ENCODE measurements around the gene SEC24D.
"Not testable (repeated sequence)": the region's sequence is repeated elsewhere in the genome, so short reads cannot be mapped to it uniquely, and the experiment has no call there.

Gene SEC24D, protein sequence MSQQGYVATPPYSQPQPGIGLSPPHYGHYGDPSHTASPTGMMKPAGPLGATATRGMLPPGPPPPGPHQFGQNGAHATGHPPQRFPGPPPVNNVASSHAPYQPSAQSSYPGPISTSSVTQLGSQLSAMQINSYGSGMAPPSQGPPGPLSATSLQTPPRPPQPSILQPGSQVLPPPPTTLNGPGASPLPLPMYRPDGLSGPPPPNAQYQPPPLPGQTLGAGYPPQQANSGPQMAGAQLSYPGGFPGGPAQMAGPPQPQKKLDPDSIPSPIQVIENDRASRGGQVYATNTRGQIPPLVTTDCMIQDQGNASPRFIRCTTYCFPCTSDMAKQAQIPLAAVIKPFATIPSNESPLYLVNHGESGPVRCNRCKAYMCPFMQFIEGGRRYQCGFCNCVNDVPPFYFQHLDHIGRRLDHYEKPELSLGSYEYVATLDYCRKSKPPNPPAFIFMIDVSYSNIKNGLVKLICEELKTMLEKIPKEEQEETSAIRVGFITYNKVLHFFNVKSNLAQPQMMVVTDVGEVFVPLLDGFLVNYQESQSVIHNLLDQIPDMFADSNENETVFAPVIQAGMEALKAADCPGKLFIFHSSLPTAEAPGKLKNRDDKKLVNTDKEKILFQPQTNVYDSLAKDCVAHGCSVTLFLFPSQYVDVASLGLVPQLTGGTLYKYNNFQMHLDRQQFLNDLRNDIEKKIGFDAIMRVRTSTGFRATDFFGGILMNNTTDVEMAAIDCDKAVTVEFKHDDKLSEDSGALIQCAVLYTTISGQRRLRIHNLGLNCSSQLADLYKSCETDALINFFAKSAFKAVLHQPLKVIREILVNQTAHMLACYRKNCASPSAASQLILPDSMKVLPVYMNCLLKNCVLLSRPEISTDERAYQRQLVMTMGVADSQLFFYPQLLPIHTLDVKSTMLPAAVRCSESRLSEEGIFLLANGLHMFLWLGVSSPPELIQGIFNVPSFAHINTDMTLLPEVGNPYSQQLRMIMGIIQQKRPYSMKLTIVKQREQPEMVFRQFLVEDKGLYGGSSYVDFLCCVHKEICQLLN

DNA sequence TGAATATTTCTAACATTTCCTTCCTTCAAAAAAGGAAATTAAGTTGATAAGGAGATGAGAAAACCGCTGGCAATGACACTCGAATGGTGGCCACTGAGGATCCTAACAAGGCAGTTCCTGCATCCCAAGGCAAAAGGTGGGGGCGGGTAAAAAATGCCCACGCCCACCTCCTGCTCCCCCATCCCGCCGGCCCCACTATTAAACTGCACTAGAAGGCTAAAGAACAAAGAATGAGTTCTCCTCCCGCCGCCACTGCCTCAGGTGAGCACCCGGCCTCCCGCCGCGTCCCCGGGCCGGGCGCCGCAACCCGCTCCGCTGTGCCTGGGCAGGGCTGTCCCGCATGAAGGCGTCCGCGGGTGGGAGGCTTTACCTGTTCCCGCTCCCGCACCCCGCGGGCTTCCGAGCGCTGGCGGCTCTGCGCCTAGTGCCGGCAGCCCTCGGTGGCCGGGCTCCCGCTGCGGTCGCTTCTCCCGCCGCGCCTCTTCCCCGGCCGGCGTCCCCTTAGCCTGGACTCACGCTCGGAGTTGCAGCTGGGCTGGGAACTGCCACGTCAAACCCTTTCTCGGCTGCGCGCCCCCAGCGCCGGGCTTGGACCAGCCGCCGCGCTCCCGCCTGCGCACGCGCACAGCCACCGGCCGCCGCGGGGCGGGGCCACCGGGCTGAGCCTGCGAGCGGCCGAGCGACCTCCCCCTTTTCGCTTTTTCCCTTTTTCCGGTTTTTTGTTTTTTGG lies at the start of gene SEC24D:
TSS of gene SEC24D (minus strand) at position 556 of the 730 bp plus-strand sequence. CDS start 2,430 bp downstream, outside the sequence.
- DNase-seq (ENCODE audit: low read depth in 2 of 2), result peak; percentile 66 to 73

DNA sequence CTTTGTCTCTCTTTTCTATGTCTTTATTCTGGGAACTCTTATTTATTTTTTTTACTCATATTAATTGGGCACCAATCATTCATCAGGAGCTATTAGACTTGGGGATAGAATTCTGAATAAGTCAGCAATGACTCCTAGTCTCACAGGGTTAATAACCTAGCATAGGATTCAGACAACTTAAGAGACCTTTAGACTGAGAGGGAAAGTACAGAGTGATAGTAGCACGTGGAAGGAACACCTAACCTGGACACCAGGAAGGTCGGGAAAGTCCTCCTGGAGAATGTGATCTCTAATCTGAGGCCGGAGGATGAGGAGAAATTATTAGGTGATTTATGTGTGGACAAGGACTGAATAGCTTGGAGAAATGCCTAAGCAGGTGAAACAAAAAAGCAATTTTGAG lies 48.8 kb upstream of the SEC24D start:
- DNase-seq (ENCODE audit: low read depth in 2 of 2), result no peak

DNA sequence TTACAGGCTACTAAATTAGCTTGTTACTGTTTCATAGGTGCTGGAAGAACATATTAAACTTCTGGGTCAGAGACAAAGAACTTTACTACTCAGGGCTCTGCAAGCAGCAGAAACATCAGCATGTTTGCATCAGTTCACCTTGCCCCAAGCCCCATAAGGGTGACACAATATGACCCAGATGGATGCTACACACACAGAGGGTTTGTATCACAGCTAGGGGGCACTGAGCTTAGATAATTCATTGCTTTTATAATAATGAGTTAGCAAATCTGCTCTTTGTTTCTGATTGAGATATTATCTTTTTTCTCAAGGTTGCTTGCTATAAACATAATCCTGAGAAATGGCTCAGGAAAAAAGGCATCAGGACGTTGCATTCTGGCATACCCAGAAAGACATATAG lies 47.9 kb upstream of the SEC24D start:
- no peak for DNase-seq (ENCODE audit: low read depth in 2 of 2)

DNA sequence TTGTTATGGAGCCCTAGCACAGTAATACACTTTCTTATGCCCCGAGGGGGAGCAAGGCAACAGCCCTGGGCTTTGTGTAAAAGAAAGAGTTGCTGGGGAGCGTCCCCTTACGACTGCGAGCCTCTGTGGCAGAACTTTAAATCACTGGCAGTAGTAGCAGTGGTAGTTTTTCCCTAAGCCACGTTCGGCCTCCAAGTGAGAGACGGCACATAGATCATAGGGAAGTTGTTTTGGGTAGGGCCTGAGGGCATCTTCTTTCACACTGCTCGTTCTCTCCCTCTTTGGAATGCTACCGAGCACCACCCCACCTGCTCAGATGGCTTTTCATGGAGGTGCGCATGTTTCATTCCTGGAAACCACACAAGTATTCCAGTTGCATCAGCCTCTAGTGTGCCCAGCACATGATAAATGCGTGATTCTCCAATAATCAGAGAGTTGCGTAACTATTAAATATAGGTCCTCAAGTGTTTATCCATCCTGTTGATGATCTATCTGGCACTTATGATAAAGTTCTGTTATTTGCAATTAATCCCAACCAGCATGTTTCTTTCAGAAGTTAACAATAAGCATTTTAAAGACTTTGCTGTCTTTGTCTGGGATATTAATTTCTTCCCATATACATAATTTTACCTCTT lies 45.7 kb upstream of the SEC24D start:
- no peak for DNase-seq (ENCODE audit: low read depth in 2 of 2)

DNA sequence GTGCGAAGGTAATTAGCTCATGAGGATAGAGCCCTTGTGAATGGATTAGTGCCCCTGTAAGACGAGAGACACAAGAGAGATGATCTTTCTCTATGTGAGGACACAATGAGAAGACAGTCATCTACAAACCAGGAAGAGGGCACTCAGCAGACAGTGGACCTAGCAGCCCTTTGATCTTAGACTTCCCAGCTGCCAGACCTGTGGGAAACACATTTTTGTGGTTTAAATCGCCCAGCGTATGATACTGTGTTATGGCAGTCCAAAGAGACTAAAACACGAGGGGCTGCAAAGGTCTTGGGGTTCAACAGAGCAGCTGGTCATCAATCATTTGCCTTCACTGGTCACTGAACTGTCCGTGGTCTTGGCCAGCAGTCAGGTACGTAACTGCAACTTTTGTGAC lies 43.5 kb upstream of the SEC24D start:
- no peak for DNase-seq (ENCODE audit: low read depth in 2 of 2)

DNA sequence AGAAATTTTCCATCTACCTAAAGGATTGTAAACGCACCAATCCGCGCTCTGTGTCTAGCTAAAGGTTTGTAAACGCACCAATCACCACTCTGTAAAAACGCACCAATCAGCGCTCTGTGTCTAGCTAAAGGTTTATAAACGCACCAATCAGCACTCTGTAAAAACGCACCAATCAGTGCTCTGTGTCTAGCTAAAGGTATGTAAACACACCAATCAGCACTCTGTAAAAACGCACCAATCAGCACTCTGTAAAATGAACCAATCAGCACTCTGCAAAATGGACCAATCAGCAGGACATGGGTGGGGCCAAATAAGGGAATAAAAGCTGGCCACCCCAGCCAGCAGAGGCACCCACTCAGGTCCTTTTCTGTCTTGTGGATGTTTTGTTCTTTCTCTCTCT lies 42.6 kb upstream of the SEC24D start:
- not testable (repeated sequence) for DNase-seq (ENCODE audit: low read depth in 2 of 2)

DNA sequence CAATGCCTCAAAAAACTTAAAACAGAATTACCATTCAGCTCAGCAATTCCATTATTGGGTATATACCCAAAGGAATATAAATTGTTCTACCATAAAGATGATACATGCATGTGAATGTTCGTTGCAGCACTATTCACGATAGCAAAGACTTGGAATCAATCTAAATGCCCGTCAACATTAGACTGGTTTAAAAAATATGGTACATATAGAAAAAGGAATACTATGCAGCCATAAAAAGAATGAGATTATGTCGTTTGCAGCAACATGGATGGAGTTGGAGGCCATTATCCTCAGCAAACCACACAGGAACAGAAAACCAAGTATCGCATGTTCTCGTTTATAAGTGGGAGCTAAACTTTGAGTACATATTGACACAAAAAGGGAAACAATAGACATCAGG lies 41.9 kb upstream of the SEC24D start:
- DNase-seq (ENCODE audit: low read depth in 2 of 2), result no peak

DNA sequence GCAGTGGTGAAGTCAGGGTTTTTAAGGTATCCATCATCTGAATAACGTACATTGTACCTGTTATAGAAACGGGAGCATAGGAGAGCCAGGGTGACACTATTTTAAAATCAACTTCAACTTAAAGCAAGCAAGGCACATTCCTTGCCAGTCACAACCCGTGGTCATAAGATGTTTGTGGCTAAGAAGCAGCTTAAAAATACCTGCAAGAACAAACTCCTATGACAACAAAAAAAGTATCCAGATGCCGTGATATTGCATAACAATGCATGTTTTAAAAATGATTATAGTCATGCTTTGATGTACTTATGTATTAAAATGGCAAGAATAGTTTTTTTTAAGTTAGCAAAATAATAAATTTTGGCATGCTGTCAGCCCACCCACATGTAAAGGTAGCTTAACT lies 36.3 kb upstream of the SEC24D start:
- DNase-seq (ENCODE audit: low read depth in 2 of 2), result no peak

DNA sequence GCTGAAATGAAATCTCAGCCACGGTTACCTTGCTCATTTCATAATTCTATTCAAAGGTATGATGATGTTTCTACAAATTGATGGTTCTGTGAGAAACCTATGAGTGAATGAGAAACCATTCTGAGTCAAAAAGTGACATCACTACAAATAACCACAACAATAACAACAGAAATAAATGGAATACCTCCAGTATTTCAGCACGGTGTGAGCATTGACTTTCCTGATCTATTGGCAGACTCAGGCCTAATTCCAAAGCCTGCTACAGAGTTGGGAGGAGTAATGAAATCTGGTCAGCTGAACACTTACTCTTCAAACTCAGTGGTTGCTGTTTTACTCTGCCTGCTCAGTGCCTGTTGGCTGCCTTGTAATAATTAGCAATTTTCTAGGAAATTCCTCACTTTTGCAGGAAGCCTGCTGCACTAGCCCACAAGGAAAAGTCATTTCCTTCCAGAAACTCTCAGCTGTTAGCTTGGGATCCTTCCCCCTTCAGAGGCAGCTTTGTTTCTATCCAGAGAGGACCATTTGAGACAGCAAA lies 33.9 kb upstream of the SEC24D start:
- no peak for DNase-seq (ENCODE audit: low read depth in 2 of 2)

DNA sequence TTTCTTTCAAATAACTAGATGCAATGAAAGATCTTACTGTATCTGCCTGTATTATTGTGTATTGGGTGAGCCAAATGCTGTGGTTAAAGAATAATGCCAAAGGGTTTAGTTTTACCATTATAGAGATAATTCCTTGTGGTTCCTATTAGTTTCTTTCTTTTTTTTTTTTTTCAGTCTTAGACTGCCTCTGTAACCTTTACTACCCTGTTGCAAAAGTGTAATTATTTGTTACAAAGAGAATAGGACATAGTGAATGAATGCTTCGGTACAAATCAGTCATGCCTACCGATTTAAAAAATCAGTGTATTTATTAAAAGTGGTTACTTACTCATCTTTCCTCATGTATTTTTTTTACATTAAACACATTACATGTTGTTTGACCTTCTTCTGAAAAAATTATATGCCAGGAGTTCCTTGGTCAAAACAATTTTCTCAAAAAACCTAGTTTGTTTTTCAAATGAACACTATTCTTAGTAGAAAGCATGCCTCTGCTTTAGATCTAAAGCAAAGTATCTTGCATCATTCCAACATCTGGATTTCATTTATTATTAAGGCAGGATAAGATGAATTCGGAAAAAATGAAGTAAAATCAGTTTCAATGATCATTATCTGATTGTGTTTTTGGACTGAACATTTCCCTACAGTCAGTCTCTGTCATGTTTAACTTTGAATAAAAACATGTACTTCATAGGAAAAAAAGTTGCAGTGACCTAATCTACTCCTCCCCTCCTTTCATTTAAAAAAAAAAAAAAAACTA lies 31.6 kb upstream of the SEC24D start:
- no peak for DNase-seq (ENCODE audit: low read depth in 2 of 2)

DNA sequence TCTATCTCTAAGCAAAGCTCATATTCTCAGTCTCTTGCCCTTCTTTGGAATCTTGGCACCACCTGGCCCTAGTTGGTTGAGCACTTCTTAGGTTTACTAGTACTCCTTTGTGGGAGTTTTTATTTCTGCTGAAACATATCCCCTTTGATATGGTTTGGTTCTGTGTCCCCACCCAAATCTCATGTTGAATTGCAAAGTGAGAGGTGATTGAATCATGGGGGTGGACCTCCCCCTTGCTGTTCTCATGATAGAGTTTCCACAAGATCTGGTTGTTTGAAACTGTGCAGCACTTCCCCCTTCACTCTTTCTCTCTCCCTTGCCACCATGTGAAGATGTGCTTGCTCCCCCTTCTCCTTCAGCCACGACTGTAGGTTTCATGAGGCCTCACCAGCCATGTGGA lies 30.5 kb upstream of the SEC24D start:
- DNase-seq (ENCODE audit: low read depth in 2 of 2), result no peak

DNA sequence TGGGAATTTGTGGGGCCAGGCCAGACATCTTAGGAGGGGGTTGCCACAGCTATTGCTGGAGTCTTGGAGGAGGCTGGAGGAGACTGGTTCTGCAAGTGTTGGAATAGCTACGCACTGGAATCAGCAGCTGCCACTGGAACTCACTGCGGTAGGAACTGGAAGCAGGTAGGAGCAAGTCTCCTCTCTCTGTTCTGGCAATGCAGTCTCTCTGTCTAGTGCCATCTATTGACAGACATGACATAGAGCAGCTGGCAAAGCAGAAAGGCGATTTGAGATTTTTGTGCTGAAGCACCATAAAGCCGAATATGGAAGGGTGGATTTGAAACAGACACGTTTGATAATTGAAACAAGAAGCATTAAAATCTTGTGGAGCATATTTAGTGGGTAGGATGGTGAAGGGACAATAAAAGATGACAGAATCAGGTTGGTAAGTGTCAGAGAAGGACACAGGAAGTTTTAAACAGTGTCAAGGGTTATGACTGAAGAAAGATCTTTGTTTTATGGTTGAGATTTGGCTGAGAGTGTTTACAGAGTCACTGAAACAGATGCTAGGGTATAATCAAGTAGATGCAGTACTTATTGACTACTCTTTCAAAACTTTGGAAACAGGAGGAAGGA lies 29.3 kb upstream of the SEC24D start:
- DNase-seq (ENCODE audit: low read depth in 2 of 2), result no peak

DNA sequence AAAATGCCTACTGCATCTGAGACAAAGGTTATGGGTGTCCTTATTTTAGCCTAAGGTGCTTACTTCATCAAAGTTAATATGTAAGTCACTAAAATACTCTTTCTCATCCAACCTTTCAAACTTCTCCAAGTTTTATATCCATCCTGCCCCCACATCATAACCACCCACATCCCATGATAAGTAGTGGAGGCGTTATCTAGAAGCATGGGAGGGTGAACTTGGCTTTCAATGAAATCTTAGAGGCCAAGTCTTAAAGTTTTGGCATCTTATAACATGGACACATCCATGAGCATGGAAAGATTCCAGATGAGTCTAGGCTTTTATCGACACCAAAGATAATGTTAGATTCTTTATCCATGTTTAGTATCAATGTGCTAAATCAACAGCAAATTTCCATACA lies 22.9 kb upstream of the SEC24D start:
- no peak for DNase-seq (ENCODE audit: low read depth in 2 of 2)

DNA sequence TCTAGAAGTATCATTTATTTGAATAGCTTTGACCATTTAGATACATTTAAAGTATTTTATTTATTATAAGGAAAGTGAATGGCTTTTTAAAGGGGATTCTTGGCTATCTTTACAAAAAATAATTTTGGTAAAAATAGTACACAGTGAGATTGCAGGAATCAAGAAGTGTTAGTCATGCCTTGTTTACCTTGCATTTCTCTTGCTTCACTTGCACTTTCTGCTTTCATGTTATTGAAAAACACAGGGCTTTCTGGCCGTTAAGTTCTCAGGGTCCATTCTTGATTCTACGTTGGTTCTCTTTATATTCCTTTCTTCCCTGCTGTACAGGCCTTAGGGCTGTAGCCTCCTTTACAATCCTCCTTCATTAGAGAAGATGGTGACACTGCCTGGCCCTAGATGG lies 21.8 kb upstream of the SEC24D start:
- DNase-seq (ENCODE audit: low read depth in 2 of 2), result no peak

DNA sequence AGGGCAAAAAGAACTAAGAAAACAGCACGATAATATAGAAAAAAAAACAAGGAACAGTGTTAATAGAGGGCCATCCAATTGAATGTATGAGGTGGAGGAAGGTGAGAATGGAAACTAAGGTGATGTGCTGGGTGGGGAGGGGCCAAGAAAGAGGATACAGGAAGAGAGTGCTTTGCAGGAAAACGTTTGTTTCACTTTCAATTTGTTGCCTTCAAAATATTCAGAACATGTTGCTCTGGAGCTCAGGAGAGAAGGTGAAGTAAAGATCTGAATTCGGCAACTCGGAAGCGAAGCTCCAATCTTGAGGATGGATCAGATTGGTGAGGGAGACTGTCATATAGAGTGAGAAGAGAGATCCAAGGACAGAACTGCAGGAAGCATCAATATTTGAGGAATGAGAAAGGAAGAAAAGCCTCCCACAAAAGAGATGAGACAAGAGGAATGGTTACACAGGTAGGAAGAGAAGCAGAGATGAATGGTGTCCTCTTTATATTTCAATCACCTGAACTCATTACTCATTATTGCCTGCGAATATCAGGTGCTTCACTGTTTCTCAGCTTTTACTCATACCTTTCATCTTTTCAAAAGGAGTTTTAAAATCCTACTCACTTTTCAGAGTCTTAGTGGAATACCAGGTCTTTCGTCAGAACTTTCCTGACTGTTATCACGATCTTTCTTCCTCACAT lies 14.7 kb upstream of the SEC24D start:
- DNase-seq (ENCODE audit: low read depth in 2 of 2), result peak in 1 of 2 donors; percentile 5

DNA sequence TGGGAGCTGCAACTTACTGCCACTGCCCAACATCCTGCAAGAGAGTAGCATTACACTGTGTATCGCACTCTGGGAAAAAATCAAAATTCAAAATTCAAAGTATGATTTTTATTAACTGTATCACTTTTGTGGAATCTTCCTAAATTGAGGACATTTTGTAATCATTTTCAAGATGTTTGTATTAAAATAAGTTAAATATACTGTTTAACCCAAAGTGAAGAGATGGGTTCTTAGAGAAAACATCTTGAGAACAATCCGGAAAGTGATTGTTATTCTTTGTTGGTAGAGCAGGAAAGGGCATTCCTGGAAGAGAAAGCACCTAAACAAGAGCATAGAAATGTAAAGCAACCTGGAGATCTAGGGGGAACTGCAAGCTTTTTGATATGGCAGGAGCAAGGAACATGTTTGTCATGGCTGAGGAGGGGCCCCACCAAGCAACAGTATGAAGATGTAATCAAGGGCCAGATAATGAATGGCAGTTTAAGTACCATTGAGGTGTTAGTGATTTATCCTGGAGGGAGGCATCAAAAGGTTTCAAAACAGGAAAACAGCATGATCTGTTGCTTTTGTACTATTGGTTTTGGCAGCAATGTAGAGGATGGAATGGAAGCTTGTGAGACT lies 14.1 kb upstream of the SEC24D start:
- DNase-seq (ENCODE audit: low read depth in 2 of 2), result no peak

DNA sequence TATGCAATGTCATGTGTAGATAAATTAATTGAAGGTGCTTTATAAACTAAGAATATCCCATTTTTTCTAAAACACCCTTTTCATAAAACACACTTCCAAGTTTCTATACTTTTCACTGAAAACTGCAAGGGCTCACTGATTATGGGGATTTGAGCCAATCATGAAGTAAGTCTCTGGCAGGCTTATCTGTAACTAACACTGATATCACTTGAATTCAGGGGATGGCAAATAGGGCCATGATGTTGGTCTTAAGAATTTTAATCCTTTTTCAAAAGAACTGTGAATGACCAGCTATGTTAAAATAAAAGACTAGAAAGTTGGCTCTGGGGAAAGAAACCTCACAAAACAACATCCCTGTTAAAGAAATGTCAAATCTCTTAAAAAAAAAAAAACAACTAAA lies 13.0 kb upstream of the SEC24D start:
- no peak for DNase-seq (ENCODE audit: low read depth in 2 of 2)

DNA sequence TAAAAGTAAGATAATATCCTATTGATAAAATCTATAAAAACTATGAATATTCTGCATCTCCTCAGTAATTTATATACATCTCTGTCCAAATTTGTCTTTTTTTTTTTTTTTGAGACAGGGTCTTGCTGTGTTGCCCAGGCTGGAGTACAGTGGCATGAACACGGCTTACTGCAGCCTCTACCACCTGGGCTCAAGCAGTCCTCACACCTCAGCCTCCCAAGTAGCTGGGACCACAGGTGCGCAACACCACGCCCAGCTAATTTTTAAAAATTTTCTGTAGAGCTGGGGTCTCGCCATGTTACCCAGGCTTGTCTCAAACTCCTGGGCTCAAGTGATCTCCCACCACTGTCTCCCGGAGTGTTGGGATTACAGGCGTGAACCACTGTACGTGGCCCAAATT lies 12.3 kb upstream of the SEC24D start:
- no peak for DNase-seq (ENCODE audit: low read depth in 2 of 2)

DNA sequence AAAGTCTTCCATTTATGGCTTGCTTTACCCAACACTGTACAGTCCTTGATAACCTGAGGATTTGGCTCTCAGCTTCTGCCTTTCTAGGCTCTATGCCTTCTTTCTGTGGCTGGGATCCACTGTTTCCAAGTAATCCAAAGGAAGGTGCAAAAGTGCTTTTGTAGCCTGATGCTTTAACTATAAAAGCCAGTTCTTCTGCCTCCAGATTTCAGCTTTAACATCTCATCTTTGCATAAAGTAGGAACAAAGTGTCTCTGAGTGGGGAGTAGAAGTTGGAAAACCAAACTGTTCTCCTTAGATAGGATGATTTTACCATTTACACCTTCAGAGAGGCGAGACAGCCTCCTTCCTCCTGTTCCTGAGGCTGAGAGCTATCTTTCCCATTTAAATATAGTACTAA lies 11.1 kb upstream of the SEC24D start:
- no peak for DNase-seq (ENCODE audit: low read depth in 2 of 2)
